GM12875 (cell line): ENCODE data around the gene CACNA2D3.

ENCODE experiments used
- H3K4me3 ChIP-seq: one replicate; pipeline ENCODE4 v1.5.1; 2011; ENCODE audit warnings: low read depth, low read length, control low read depth
- TF ChIP-seq, protein P1 (sequence below): IDR thresholded peaks from 2 replicates; pipeline ENCODE4 v1.5.1; 2011; ENCODE audit warnings: low read depth, mild to moderate bottlenecking, control low read depth, inconsistent platforms, low read length, moderate library complexity, borderline replicate concordance; ENCODE audit not compliant: insufficient read depth

Gene CACNA2D3

DNA sequence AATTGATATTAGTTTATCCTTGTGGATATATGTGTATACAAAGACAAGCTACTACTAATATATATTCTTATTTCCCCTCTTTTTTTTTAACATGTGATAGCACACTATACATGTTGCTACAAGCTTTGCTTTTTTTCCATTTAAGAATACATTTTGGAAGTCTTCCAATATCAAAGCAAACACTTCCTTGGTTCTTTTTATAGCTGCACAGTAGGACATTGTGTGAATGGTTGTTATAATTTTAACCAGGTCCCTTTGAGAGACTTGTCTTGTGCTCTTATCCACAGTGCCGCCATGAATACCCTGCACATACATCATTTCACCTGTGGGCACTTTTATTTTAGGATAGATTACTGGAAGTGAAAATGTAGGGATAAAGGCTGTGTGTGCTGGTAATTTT, 88.7 kb downstream of the CACNA2D3 start:
- TF ChIP-seq, protein P1, sequence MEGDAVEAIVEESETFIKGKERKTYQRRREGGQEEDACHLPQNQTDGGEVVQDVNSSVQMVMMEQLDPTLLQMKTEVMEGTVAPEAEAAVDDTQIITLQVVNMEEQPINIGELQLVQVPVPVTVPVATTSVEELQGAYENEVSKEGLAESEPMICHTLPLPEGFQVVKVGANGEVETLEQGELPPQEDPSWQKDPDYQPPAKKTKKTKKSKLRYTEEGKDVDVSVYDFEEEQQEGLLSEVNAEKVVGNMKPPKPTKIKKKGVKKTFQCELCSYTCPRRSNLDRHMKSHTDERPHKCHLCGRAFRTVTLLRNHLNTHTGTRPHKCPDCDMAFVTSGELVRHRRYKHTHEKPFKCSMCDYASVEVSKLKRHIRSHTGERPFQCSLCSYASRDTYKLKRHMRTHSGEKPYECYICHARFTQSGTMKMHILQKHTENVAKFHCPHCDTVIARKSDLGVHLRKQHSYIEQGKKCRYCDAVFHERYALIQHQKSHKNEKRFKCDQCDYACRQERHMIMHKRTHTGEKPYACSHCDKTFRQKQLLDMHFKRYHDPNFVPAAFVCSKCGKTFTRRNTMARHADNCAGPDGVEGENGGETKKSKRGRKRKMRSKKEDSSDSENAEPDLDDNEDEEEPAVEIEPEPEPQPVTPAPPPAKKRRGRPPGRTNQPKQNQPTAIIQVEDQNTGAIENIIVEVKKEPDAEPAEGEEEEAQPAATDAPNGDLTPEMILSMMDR = no peak
- H3K4me3 ChIP-seq = no peak overlapping the region

DNA sequence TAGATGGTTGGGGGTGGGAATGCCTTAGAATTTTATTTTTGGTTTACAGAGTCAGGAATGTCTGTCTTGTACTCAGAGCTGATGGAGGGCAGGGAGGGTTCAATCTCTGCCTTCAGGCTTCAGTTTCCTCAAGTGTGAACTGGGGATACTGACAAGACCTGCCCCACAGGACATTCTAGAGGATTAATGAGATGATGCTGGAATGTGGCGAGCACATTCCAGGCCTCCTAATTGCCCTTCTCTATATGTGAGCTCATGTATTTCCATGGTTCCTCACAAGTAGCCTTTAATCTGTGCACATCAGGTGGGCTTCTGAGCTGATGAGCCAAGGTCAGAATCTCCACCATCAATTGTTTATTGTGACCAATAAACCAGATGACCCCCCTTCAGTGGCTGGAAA, 90.4 kb downstream of the CACNA2D3 start:
- TF ChIP-seq, protein P1 = no peak
- no peak overlapping the region for H3K4me3 ChIP-seq

DNA sequence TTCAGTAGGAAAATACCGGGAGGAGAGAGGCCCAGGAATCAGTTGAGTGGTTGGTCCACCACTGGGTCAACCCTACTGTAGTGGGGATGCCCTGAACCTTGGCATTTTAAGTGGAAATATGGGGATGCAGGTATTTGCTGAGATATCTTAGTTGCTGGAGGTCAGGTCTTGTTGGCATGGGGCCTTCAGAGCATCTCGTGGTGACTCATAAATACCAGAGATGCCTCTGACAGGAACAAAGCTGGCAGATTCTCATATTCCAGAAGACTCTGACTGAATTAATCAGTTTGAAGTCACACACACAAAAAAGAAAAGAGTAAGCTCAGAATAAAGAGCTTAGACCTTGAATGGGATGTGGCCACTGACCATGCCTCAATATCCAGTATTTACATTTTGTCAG, 91.6 kb downstream of the CACNA2D3 start:
- no peak overlapping the region for H3K4me3 ChIP-seq
- TF ChIP-seq, protein P1 = no peak

DNA sequence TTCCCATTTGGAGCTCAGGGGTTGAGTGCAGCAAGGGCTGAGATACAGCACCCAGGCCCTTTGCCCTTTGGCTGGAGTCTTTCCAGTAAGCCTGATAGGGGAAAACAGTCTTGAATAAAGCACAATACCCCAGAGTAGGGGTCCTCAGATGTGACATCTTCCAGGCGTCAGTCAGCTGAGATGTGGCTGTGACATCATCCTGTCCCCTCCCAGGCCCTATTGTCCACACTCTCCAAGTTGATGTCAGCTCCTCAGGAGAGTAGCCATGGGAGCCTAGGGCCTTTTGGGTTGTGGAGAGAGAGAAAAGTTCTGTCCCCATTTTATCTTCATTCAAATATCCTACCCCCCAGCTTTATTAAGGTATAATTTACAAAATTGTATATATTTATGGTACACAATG, 92.5 kb downstream of the CACNA2D3 start:
- H3K4me3 ChIP-seq = no peak overlapping the region
- TF ChIP-seq, protein P1 = no peak

DNA sequence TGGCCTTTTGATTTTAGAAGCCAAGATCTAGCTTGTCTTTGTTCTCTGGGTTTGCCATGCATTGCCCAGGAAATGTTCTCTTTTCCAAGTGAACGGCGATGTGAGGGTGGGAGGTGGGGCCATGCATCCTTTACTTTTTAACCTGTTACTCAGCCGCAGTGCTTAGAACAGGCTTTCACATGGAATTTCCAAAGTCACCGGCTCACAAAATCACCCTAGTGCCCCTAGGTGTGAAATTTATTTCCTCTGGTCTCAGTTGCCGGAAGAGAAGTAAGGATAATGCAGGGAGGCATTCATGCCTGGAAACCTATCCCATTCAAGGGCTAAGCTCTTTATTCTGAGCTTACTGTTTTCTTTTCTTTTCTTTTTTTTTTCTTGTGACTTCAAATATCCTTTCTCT, 93.2 kb downstream of the CACNA2D3 start:
- TF ChIP-seq, protein P1 = no peak
- H3K4me3 ChIP-seq = no peak overlapping the region

DNA sequence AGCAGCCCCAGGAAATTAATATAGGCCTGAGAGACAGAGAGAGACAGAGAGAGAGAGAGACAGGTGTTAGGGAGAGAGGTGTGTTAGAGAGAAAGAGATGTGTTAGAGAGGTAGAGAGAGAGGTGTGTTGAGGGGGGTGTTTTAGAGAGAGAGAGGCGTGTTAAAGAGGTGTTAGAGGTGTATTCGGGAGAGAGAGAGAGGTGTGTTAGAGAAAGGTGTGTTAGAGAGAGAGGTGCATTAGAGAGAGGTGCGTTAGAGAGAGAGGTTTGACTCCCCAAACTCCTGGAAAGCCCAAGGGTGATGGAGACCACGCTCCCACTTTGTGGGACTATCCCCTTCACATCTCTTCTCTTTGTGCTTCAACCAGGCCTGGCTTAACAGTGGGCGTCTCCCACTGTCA, 95.5 kb downstream of the CACNA2D3 start:
- TF ChIP-seq, protein P1 = no peak
- no peak overlapping the region for H3K4me3 ChIP-seq

DNA sequence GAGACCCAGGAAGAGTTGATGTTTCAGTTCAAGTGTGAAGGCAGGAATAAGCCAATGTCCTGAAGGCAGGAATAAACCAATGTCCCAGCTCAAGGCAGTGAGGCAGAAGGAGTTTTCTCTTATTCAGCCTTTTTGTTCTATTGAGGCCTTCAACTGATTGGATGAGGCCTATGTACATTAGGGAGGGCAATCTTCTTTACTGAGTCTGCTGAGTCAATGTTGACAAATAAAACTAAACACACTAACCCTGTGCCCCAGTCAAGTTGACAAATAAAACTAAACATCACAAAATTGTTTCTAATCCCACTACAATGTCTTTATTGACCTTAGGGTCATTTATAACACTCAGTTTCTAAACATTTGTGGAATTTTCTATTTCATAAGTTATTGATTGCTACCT, 100.0 kb downstream of the CACNA2D3 start:
- H3K4me3 ChIP-seq = no peak overlapping the region
- TF ChIP-seq, protein P1 = no peak
